ENCODE results near the gene ABCA6.

GRCh38 chr17:69059458-69060175, 82.1 kb downstream of the ABCA6 start:
- no peak for TF ChIP-seq CTCF (IDR thresholded peaks at IDR 0.05; ENCODE audit: low read length)
- no peak for TF ChIP-seq EZH2phosphoT487 (IDR thresholded peaks at IDR 0.05; ENCODE audit: low read length)
